Dermis blood vessel endothelial cell (primary cell): Measurements from ENCODE around the gene PPAT. TPM values are rescaled to one million over a fixed set of nuclear protein-coding genes. Genes with fewer than 3 reads are reported as not detected.
"Not testable (repeated sequence)": the region's sequence is repeated elsewhere in the genome, so short reads cannot be mapped to it uniquely, and the experiment has no call there.

Experiments
- DNase-seq: peaks from one replicate; pipeline ENCODE4 v3.0.0; 2010
- total RNA-seq: library from RNA; depleted of rRNA; stranded (reverse); fragments of >200 nt; gene quantifications from 2 replicates; pipeline ENCODE4 v1.2.3, GENCODE V29; 2014

Gene PPAT
- 16.8 and 18.3 TPM in 2 replicates for total RNA-seq

DNA sequence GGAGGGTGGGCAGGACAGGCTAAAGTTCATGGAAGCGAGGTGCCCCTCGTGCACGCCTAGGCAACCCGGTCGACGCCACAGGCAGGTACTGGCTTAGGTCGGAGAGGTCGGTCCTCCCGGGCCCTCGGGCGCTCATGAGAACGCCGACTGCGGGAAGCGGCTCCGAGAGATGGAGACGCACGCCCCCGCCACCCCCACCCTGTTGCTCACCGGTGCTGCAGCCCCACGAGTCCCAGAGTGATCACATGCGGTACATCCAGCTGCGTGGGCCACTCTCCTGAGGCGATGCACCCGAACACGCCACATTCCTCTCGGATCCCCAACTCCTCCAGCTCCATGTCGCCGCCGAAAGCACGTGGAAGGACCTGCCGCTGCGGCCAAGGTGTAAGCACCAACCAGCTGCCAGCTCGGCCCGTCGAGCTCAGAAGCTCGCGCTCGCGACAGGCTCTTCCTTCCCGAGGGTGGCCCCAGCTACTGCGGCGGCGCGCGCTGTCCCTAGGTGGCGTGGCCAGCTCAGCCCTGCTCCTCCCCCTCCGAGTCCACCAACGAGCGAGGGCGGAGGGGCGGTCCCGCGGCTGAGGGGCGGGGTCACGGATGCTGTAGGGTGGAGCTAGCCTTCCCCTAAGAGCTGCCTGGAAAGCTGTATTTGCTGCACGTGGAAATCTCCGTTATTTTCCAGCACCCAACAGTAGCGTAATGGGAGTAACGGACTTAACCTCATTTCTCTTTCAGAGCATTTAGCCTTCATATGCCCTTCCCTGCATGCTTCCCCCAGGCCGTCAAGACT lies at the start of gene PPAT:
Gene PPAT (minus strand): TSS at position 476 of the 787 bp plus-strand sequence. CDS start 138 bp downstream, at position 338.
- peak; percentile 99 for DNase-seq

DNA sequence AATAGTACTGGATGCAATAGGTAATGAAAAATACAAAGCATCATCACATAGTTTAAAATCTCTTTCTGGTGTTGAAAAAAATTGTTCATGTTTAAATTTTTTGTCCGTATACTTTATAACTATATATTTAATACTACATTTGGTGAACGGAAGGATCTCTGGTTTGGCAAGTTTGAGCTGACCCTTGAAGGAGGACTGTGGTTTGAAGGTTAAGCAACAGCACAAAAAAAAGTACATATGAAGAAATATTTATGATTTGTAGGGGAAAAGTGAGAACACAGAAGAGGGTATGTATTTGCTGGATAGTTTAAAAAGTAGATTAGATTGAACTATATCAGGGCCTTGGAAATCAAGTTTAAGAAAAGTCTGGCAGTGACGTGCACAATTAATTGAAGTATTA lies 45.3 kb upstream of the PPAT start:
- DNase-seq, result no peak

- no peak for DNase-seq
These were observed 41.8 kb upstream of the PPAT start for GRCh38 chr4:56477192-56477702.

- DNase-seq, result no peak
These were observed 40.5 kb upstream of the PPAT start for GRCh38 chr4:56475917-56476316.

- DNase-seq, result peak; percentile 57
These were observed 34.2 kb upstream of the PPAT start for GRCh38 chr4:56469489-56470210.

DNA sequence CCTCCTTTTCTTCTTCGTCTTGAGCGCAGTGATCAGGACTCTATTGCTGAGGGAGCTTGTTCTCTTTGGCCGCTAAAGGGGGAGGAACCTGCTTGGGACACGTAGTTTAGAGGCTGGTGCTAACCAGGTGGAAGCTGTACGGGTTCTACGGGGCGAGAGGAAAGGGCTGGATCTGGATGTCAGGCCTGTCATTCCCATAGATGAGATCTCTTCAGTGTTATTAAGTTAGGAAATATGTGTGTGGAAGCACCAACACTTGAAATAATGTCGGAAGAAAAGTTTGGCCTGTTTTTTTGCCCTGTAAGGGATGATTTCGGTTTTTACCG lies 32.6 kb upstream of the PPAT start:
- peak; percentile 67 for DNase-seq

DNA sequence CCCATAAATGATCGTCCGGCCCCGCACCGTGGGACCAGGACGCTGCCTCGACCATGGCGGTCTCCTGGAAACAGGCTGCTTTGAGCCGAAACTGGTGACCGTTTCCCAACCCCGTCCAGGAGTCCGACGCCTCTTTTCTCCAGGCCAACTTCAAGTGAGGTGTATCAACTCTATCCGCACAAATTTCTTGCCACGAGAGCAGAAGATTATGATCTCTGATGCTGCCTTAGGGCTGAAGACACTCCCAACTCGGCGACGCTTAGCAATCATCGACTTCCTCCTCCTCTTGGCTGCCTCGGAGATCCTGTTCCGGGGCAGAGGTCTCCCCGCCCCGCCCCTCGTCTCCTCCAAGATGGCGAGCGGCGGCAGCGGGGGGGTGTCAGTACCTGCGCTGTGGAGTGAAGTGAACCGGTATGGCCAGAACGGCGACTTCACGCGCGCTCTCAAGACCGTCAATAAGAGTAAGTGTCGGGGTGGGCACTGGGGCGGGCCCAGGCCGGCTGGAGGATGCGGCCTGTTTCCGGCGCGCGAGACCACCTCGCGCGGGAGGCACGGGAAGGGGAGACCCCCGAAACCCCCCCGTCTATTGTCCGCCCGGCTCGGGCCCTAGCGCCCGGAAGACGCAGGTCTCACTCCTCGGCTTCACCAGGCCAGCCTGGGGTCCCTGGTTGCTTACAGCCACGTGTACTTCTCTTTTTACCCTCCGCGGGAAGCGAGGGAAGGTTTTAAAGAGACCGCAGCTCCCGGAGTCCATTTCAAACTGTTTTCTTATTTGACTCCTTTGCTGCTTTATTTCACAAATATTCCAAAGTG lies 32.1 kb upstream of the PPAT start, which contains the start of gene SRP72:
Gene SRP72 (plus strand): TSS at position 334 of the 813 bp plus-strand sequence. CDS start 19 bp downstream, at position 353.
- peak; percentile 93 for DNase-seq

- DNase-seq, result no peak
These were observed 31.5 kb upstream of the PPAT start for GRCh38 chr4:56466910-56467283.

DNA sequence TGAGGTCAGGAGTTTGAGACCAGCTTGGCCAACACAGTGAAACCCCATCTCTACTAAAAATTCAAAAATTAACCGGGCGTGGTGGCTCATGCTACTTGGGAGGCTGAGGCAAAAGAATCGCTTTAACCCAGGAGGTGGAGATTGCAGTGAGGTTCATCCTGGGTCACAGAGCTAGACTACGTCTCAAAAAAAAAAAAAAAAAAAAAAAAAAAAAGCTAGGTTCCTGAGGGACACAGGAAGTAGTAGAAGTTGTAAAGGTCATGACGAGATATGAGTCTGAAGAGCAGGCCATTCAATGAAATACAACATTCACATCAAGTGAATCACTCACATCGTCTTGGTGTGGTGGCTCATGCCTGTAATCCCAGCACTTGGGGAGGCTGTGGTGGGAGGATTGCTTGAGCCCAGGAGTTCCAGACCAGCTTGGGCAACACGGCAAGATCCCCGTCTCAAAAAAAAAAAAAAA lies 30.9 kb upstream of the PPAT start:
- peak; percentile 63 for DNase-seq

DNA sequence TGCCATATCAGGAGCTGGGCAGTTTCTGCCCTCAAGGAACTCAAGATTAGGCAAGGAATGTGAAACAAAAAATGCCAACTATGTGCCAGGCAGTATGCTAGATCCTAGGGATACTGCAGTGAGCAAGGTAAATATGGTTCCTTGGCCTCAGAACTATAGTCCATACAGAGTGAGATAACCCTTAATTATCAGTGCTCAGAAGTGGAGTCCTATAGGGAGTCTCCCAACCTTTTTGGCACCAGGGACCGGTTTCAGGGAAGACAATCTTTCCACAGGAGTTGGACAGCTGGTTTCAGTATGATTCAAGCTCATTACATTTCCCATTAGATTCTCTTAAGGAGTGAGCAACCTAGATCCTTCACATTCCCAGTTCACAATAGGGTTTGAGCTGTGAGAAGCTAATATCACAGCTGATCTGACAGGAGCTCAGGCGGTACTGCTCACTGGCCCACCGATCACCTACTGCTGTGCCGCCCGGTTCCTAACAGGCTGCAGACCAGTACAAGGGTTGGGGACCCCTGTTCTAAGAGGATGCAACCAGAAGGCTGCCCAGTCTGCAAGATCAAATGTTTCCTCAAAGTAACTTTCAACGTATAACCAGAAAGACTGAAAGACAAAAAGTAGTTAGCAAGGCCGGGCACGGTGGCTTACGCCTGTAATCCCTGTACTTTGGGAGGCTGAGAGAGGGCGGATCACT lies 30.3 kb upstream of the PPAT start:
- DNase-seq, result peak; percentile 12

DNA sequence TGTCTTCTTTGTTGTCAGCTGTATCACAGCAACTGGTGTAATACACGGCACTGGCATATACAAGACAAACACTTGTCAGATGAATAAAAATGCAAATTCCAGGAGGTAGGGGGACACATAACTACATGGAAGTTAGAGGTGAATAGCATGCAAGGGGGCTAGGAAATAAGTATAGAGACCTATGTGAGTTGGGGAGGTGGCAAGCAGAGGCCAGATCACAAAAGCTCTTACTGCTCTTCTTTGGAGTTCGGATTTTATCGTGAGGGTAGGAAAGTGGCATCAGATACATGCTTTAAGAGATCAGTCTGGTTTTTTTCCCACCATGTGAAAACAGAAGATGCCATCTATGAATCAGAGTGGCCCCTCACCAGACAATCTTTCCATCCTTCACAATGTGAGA lies 29.2 kb upstream of the PPAT start:
- DNase-seq, result peak; percentile 2

DNA sequence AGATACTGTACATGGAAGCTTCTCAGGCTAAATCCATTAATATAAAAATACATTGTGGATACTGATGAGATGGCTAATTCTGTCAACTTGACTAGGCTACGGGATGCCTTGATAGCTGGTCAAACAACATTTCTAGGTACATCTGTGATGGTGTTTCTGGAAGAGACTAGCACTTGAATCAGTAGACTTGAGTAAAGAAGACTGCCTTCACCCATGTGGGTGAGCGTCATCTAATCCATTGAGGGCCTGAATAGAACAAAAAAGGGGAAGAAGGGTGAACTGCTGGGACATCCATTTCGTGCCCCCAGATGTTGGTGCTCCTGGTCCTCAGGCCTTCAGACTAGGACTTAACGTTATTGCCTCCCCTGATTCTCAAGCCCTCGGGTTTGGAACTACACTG lies 28.3 kb upstream of the PPAT start:
- DNase-seq, result no peak

DNA sequence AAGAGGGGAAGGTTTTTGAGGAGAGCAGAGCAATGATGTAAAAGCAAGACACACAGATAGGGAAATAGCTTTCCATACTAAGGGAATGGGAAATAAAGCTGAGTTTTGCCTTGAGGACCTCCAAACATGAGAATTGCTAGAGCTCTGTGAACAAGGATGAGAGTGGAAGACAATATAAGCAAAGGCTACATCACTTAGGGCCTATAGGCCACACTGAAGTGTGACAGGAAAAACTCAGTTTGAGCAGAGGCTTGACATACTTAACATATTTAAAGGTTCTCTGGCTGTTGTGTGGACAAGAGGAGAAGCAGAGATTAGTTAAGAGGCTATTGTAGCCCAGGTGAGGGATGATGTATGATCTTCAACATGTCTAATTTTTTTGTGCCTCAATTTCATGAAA lies 26.7 kb upstream of the PPAT start:
- DNase-seq, result no peak

DNA sequence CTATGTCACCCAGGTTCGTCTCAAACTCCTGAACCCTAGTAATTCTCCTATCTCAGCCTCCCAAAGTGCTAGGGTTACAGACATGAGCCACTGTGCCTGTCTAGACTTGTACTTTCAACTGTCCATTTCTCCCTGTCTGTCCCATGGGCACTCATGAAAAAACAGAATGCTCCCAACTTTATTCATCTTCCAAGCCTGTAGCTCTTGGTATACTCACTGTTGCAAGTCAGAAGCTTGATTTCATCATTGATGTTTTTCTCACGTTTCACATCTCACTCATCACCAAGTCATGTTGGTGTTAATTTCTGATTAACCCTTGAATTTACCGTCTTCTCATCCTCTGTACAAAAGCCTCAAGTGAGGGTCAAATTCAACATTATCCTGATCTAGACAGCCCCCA lies 24.7 kb upstream of the PPAT start:
- no peak for DNase-seq

DNA sequence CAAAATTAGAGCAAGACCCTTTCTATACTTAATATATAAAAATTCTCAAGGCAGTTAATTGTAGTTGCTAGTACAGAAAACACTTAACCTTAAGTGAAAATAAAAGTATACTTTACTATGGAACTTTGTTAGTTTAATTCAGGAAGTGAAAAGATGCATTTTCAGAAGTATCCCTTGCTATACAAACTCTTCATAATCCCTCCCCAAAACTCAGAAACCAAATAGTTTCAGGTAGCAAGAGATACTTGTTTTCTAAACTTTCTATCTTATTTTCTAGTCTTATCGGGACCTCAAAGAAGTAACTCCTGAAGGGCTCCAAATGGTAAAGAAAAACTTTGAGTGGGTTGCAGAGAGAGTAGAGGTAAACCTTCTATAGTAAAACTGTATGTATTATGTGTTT lies 14.9 kb upstream of the PPAT start:
- no peak for DNase-seq

DNA sequence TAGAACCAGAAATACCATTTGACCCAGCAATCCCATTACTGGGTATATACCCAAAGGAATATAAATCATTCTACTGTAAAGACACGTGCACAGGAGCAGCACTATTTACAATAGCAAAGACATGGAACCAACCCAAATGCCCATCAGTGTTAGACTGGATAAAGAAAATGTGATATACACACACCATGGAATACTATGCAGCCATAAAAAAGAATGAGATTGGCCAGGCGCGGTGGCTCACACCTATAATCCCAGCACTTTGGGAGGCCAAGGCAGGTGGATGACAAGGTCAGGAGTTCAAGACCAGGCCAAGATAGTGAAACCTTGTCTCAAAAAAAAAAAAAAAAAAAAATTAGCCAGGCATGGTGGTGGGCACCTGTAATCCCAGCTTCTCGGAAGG lies 14.1 kb upstream of the PPAT start:
- not testable (repeated sequence) for DNase-seq

DNA sequence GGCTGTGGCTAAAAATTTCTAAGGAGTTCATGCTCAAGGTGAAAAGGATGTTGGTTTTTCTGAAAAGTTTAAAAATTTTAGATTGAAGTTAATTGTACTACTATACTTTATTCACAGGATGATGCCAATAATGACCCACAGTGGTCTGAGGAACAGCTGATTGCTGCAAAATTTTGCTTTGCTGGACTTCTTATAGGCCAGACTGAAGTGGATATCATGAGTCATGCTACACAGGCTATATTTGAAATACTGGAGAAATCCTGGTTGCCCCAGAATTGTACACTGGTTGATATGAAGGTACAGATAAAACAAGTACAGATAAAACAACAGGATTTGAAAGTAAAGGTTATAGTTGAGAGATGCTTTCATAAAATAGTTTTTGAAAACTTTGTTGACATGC lies 12.9 kb upstream of the PPAT start:
- DNase-seq, result no peak

DNA sequence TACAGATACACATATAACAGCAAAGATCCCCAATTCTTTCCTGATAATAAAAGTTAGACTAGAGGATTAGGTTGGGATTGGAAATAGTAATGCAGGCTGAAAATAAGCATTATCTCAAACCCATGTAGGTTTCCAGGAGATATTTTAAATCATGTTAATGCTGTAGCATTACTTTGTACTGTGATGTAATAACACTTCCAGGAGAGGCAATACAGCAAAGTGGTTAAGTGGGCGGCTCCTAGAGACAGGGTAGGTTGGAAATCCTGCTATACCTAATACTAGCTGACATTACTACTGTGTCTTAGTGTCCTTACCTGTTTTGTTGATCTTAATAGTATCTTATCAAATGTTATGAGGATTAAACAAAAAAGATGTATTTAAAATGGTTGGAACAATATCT lies 10.3 kb upstream of the PPAT start:
- no peak for DNase-seq

- DNase-seq, result no peak
These were observed 9.3 kb upstream of the PPAT start for GRCh38 chr4:56444719-56445118.

- no peak for DNase-seq
These were observed 5.6 kb upstream of the PPAT start for GRCh38 chr4:56440983-56441382.

GRCh38 chr4:56438766-56439165 lies 3.4 kb upstream of the PPAT start:
- DNase-seq, result no peak

DNA sequence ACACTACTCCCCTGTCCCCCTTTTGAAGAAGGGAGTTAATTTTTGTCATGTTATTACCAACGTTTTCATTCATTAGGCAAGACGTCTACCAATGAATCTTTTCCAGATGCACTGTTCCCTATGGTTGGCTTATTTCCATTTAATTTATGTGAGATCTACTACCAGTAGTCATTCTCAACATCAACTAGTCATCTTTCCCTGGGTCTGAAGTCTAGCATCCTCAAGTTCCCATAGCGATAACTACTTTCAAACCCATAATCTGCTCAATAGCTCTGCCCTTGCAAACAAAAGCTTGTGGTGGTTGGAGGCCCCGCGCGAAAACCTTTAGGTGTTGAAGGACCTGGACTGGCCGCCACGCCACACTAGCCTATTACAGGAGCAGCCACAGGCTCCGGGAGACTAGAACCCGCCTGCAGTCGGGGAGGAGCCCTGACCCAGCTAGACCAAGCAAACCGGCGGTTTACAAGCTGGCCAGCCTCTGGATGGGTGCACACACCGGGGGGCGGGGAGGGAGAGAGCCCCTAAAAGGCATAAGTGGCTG lies 746 bp downstream of the PPAT start:
- DNase-seq, result peak; percentile 74
